HepG2 (cell line): ENCODE measurements around the gene NISCH. TPM values are rescaled to one million over a fixed set of nuclear protein-coding genes. Genes with fewer than 3 reads are reported as not detected.

Experiments used
- DMAP1 ChIP-seq: IDR thresholded peaks from 2 replicates; pipeline ENCODE4 v1.6.1; 2016
- DNMT1 ChIP-seq: sonication (generic); formaldehyde crosslinking; IDR thresholded peaks from 2 replicates; pipeline ENCODE4 v1.5.1; 2020; ENCODE audit warnings: mild to moderate bottlenecking, missing genetic modification reagents
- EZH2 ChIP-seq: conservative IDR thresholded peaks from 2 replicates; pipeline ENCODE4 v1.6.1; 2012; ENCODE audit warnings: mild to moderate bottlenecking, low read depth, low read length, moderate library complexity
- FOXA1 ChIP-seq, 2 experiments: fragments of 450-650 bp in 1 of 2; sonication (generic) in 1 of 2; formaldehyde crosslinking in 1 of 2; IDR thresholded peaks; 2 replicates each; pipeline versions ENCODE4 v1.4.0 to v1.6.1; 2016 to 2020; ENCODE audit warnings: missing genetic modification reagents in 1 of 2
- GATAD2A ChIP-seq: IDR thresholded peaks from 2 replicates; pipeline ENCODE4 v1.6.1; 2016
- HNRNPL ChIP-seq: fragments of 200-400 bp; formaldehyde crosslinking; IDR thresholded peaks from 2 replicates; pipeline ENCODE4 v1.6.1; 2017; ENCODE audit warnings: mild to moderate bottlenecking, low read depth, low read length
- KAT2B ChIP-seq: fragments of 150-350 bp; IDR thresholded peaks from 2 replicates; pipeline ENCODE4 v1.6.1; 2014; ENCODE audit warnings: low read depth, low read length, borderline replicate concordance
- MIER3 ChIP-seq: IDR thresholded peaks from 2 replicates; pipeline ENCODE4 v1.6.1; 2016; ENCODE audit warnings: missing compliant biosample characterization, borderline replicate concordance
- NFE2 ChIP-seq: sonication (generic); formaldehyde crosslinking; IDR thresholded peaks from 2 replicates; pipeline ENCODE4 v1.4.0; 2020; ENCODE audit warnings: missing genetic modification reagents
- NKX3-1 ChIP-seq: sonication (generic); formaldehyde crosslinking; IDR thresholded peaks from 2 replicates; pipeline ENCODE4 v1.5.0; 2020; ENCODE audit warnings: missing genetic modification reagents
- RBAK ChIP-seq: sonication (generic); formaldehyde crosslinking; IDR thresholded peaks from 2 replicates; pipeline ENCODE4 v1.5.1; 2020; ENCODE audit warnings: mild to moderate bottlenecking, missing genetic modification reagents
- TBX3 ChIP-seq: fragments of 450-650 bp; IDR thresholded peaks from 2 replicates; pipeline ENCODE4 v1.6.1; 2017; ENCODE audit warnings: antibody characterized with exemption, mild to moderate bottlenecking, inconsistent platforms, borderline replicate concordance
- ZFY ChIP-seq: sonication (generic); formaldehyde crosslinking; IDR thresholded peaks from 2 replicates; pipeline ENCODE4 v1.4.0; 2020; ENCODE audit warnings: missing genetic modification reagents
- ZNF644 ChIP-seq: IDR thresholded peaks from 2 replicates; pipeline ENCODE4 v1.6.1; 2016; ENCODE audit warnings: low read depth
- ZNF746 ChIP-seq: sonication (generic); formaldehyde crosslinking; IDR thresholded peaks from 2 replicates; pipeline ENCODE4 v1.8.0; 2022; ENCODE audit warnings: mild to moderate bottlenecking, missing genetic modification reagents
- ZNF841 ChIP-seq: sonication (generic); formaldehyde crosslinking; IDR thresholded peaks from 2 replicates; pipeline ENCODE4 v1.8.1; 2023; ENCODE audit warnings: missing genetic modification reagents, borderline replicate concordance
- ZNF891 ChIP-seq: sonication (generic); formaldehyde crosslinking; IDR thresholded peaks from 2 replicates; pipeline ENCODE4 v1.5.0; 2020; ENCODE audit warnings: mild to moderate bottlenecking, missing genetic modification reagents
- polyA plus RNA-seq, 8 experiments: library from polyadenylated mRNA; depleted of rRNA in 3 of 8; stranded (reverse) in 7 of 8; unstranded in 1 of 8; fragments of >200 nt; fragmentation: Illumina TruSeq in 4 of 8; extraction: Trizol in 4 of 8; gene quantifications; 2 replicates each; pipeline versions ENCODE4 v1.2.1 to v1.2.3, GENCODE V29; 2011 to 2016; ENCODE audit warnings: low read depth in 4 of 8, missing spikeins in 1 of 8, mixed read lengths in 1 of 8; ENCODE audit not compliant: insufficient read depth in 1 of 8
- total RNA-seq, 5 experiments: library from RNA; depleted of rRNA; stranded (reverse); fragments of >200 nt; fragmentation: Illumina TruSeq; extraction: Trizol; gene quantifications; 2 replicates each; pipeline ENCODE4 v1.2.3, GENCODE V29; 2016; ENCODE audit warnings: low read depth in 1 of 5
- TF ChIP-seq, protein P1 (sequence below): sonication (generic); formaldehyde crosslinking; IDR thresholded peaks from 2 replicates; pipeline ENCODE4 v1.8.0; 2023; ENCODE audit warnings: mild to moderate bottlenecking, missing genetic modification reagents
- TF ChIP-seq, protein P2 (sequence below): IDR thresholded peaks from 2 replicates; pipeline ENCODE4 v1.6.1; 2012; ENCODE audit warnings: inconsistent platforms
- TF ChIP-seq, protein P3 (sequence below): sonication (generic); formaldehyde crosslinking; IDR thresholded peaks from 2 replicates; pipeline ENCODE4 v1.5.0; 2020; ENCODE audit warnings: mild to moderate bottlenecking, missing genetic modification reagents, borderline replicate concordance
- TF ChIP-seq, protein P4 (sequence below): sonication (generic); formaldehyde crosslinking; IDR thresholded peaks from 2 replicates; pipeline ENCODE4 v1.4.0; 2020; ENCODE audit warnings: missing genetic modification reagents, borderline replicate concordance
- TF ChIP-seq, protein P5 (sequence below), 2 experiments: fragments of 450-650 bp in 1 of 2; sonication (generic) in 1 of 2; formaldehyde crosslinking; IDR thresholded peaks; 2 replicates each; pipeline versions ENCODE4 v1.5.0 to v1.8.0; 2020 to 2022; ENCODE audit warnings: mild to moderate bottlenecking in 1 of 2, missing genetic modification reagents in 1 of 2
- TF ChIP-seq, protein P6 (sequence below): sonication (generic); formaldehyde crosslinking; IDR thresholded peaks from 2 replicates; pipeline ENCODE4 v1.4.0; 2020; ENCODE audit warnings: mild to moderate bottlenecking, missing genetic modification reagents

Gene NISCH
- total and polyA plus RNA-seq, 2 of the 13 experiments (the other 11 are each of a cell fraction or from before 2014, with no cell fraction given), result 27.0 to 47.6 TPM

DNA sequence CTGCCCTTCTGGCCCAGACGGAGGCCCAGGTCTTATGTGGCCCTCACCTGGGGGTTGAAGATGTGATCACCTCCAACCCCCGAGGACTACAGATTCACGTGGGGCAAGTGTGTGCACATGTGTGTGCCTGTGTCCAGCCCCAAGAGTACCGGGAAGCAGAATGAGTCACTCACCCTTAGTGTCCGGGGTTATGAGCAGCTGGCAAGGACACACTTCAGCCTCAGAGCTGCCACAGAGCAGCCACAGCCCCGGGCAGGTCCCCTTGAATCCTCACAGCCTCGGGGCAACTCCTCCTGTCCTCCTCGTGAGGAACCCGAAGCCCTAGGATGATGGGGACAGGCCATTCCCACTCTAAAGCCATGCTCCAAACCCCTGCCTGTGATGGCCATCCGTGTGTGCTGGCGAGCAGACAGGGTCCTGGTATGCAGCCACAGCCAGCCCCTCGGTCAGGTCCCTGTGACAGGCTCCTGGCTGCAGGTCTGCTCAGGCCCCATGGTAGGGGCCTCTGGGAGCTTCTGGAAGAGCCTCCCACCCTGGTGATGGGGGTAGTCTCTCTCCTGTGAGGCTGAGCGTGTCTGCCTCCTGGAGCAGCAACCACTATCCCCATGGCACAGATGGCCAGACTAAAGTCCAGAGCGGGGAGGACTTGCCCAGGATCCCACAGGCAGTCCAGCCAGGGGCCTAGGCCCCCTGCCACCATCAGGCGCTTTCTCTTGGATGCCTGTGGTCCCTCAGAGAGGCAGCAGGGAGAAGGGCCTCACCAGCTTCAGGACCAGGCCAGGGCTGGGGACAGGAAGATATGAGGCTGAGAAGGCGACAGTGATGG is 40.6 kb downstream of the NISCH start (continued):
- TF ChIP-seq, protein P1, sequence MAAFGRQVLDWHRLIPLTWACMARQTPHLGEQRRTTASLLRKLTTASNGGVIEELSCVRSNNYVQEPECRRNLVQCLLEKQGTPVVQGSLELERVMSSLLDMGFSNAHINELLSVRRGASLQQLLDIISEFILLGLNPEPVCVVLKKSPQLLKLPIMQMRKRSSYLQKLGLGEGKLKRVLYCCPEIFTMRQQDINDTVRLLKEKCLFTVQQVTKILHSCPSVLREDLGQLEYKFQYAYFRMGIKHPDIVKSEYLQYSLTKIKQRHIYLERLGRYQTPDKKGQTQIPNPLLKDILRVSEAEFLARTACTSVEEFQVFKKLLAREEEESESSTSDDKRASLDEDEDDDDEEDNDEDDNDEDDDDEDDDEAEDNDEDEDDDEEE (CRISPR knock-in tag), result no peak
- no peak for TF ChIP-seq KAT2B
- TF ChIP-seq ZNF644 (CRISPR knock-in tag), result no peak
- TF ChIP-seq HNRNPL, result 0 out of 2 replicates have a peak, but pooled peaks have one; percentile 29
- no peak for TF ChIP-seq TBX3
- no peak for TF ChIP-seq NKX3-1 (CRISPR knock-in tag)
- TF ChIP-seq, protein P2, sequence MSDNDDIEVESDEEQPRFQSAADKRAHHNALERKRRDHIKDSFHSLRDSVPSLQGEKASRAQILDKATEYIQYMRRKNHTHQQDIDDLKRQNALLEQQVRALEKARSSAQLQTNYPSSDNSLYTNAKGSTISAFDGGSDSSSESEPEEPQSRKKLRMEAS, result peak; percentile 37; the same call in 1 of the 2 replicates
- TF ChIP-seq ZNF841 (CRISPR knock-in tag), result no peak
- no peak for TF ChIP-seq DNMT1 (CRISPR knock-in tag)
- TF ChIP-seq NFE2 (CRISPR knock-in tag), result no peak
- no peak for TF ChIP-seq ZFY (CRISPR knock-in tag)
- TF ChIP-seq, protein P3, sequence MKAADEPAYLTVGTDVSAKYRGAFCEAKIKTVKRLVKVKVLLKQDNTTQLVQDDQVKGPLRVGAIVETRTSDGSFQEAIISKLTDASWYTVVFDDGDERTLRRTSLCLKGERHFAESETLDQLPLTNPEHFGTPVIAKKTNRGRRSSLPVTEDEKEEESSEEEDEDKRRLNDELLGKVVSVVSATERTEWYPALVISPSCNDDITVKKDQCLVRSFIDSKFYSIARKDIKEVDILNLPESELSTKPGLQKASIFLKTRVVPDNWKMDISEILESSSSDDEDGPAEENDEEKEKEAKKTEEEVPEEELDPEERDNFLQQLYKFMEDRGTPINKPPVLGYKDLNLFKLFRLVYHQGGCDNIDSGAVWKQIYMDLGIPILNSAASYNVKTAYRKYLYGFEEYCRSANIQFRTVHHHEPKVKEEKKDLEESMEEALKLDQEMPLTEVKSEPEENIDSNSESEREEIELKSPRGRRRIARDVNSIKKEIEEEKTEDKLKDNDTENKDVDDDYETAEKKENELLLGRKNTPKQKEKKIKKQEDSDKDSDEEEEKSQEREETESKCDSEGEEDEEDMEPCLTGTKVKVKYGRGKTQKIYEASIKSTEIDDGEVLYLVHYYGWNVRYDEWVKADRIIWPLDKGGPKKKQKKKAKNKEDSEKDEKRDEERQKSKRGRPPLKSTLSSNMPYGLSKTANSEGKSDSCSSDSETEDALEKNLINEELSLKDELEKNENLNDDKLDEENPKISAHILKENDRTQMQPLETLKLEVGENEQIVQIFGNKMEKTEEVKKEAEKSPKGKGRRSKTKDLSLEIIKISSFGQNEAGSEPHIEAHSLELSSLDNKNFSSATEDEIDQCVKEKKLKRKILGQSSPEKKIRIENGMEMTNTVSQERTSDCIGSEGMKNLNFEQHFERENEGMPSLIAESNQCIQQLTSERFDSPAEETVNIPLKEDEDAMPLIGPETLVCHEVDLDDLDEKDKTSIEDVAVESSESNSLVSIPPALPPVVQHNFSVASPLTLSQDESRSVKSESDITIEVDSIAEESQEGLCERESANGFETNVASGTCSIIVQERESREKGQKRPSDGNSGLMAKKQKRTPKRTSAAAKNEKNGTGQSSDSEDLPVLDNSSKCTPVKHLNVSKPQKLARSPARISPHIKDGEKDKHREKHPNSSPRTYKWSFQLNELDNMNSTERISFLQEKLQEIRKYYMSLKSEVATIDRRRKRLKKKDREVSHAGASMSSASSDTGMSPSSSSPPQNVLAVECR (CRISPR knock-in tag), result 0 out of 2 replicates have a peak, but pooled peaks have one; percentile 13
- no peak for TF ChIP-seq ZNF891 (CRISPR knock-in tag)
- 0 out of 2 replicates have a peak, but pooled peaks have one; percentile 23 for TF ChIP-seq DMAP1 (CRISPR knock-in tag)
- TF ChIP-seq, protein P4, sequence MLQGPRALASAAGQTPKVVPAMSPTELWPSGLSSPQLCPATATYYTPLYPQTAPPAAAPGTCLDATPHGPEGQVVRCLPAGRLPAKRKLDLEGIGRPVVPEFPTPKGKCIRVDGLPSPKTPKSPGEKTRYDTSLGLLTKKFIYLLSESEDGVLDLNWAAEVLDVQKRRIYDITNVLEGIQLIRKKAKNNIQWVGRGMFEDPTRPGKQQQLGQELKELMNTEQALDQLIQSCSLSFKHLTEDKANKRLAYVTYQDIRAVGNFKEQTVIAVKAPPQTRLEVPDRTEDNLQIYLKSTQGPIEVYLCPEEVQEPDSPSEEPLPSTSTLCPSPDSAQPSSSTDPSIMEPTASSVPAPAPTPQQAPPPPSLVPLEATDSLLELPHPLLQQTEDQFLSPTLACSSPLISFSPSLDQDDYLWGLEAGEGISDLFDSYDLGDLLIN (CRISPR knock-in tag), result no peak
- TF ChIP-seq, protein P5, sequence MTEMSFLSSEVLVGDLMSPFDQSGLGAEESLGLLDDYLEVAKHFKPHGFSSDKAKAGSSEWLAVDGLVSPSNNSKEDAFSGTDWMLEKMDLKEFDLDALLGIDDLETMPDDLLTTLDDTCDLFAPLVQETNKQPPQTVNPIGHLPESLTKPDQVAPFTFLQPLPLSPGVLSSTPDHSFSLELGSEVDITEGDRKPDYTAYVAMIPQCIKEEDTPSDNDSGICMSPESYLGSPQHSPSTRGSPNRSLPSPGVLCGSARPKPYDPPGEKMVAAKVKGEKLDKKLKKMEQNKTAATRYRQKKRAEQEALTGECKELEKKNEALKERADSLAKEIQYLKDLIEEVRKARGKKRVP (CRISPR knock-in tag; IDR thresholded peaks at IDR 0.05), result no peak
- TF ChIP-seq MIER3, result no peak
- peak; percentile 7; the same call in 1 of the 2 replicates for TF ChIP-seq GATAD2A (CRISPR knock-in tag)
- no peak for TF ChIP-seq RBAK (CRISPR knock-in tag)
- no peak for TF ChIP-seq EZH2
- no peak for TF ChIP-seq FOXA1 (IDR thresholded peaks at IDR 0.05)
- no peak for TF ChIP-seq FOXA1 (CRISPR knock-in tag; IDR thresholded peaks at IDR 0.05)
- TF ChIP-seq, protein P6, sequence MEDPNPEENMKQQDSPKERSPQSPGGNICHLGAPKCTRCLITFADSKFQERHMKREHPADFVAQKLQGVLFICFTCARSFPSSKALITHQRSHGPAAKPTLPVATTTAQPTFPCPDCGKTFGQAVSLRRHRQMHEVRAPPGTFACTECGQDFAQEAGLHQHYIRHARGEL (CRISPR knock-in tag), result no peak
- no peak for TF ChIP-seq ZNF746
